Transverse colon (tissue), 4 donors: Measurements from ENCODE around the gene PLCXD1. TPM values are rescaled to one million over a fixed set of nuclear protein-coding genes. Genes with fewer than 3 reads are reported as not detected.

ENCODE experiments used
- DNase-seq: peaks from one replicate; pipeline ENCODE4 v3.0.0-alpha.2; 2019
- H3K27ac ChIP-seq, 4 donors: fragments of 200-600 bp; sonication (generic); 2 replicates each; pipeline ENCODE4 v1.5.1; 2016 to 2018; ENCODE audit warnings: inconsistent platforms in 4 of 4
- H3K27me3 ChIP-seq: fragments of 200-600 bp; sonication (generic); 2 replicates; pipeline ENCODE4 v1.5.1; 2017; ENCODE audit warnings: inconsistent platforms
- H3K36me3 ChIP-seq, 4 donors: fragments of 200-600 bp; sonication (generic); 2 replicates each; pipeline ENCODE4 v1.5.1; 2017 to 2019; ENCODE audit warnings: inconsistent platforms in 4 of 4
- H3K4me1 ChIP-seq, 4 donors: fragments of 200-600 bp; sonication (generic); 2 replicates each; pipeline ENCODE4 v1.5.1; 2017 to 2020; ENCODE audit warnings: inconsistent platforms in 4 of 4
- H3K4me3 ChIP-seq, 4 donors: fragments of 200-600 bp; sonication (generic); 1 replicate in 1 of 4; 2 replicates in 3 of 4; pipeline versions ENCODE4 v1.5.1 to v1.6.1; 2017 to 2019; ENCODE audit warnings: inconsistent platforms in 4 of 4
- H3K9me3 ChIP-seq, 2 donors: fragments of 200-600 bp; sonication (generic); 2 replicates each; pipeline ENCODE4 v1.5.1; 2017 to 2019; ENCODE audit warnings: inconsistent platforms in 2 of 2
- CTCF ChIP-seq, 5 experiments: fragments of 200-600 bp in 3 of 5; fragments of 450-650 bp in 2 of 5; sonication (generic) in 3 of 5; IDR thresholded peaks; 1 replicate in 2 of 5; 2 replicates in 3 of 5; pipeline ENCODE4 v1.5.1; 2016 to 2017; ENCODE audit warnings: antibody characterized with exemption in 5 of 5, inconsistent platforms in 3 of 5, mild to moderate bottlenecking in 2 of 5, moderate library complexity in 1 of 5
- EP300 ChIP-seq: sonication (generic); formaldehyde crosslinking; IDR thresholded peaks from one replicate; pipeline ENCODE4 v1.6.1; 2017; ENCODE audit warnings: antibody characterized with exemption, low read depth
- POLR2A ChIP-seq: fragments of 450-650 bp; IDR thresholded peaks from one replicate; pipeline ENCODE4 v1.6.1; 2016; ENCODE audit warnings: antibody characterized with exemption, mild to moderate bottlenecking, moderate library complexity
- POLR2AphosphoS5 ChIP-seq, 3 donors: sonication (generic); formaldehyde crosslinking; IDR thresholded peaks; one replicate each; pipeline ENCODE4 v1.6.1; 2016; ENCODE audit warnings: antibody characterized with exemption in 3 of 3
- WGBS, 2 donors: methylation state at CpG; one replicate each; pipeline ENCODE4 v1.1.5; 2018; ENCODE audit warnings: low coverage in 1 of 2; 5-methylcytosine and 5-hydroxymethylcytosine counted together
- in situ Hi-C, 4 donors: fragments of 200-750 bp; cut with MboI; loops; one replicate each; pipeline versions ENCODE4 v1.15.0 to v1.15.1; 2017; ENCODE audit warnings: low sequenced_read_pairs in 3 of 4, low pct_ligation_motif_present in 1 of 4, low pct_unique_long_range_greater_than_20kb in 1 of 4
- intact Hi-C: fragments of 100-400 bp; cut with DNase I; formaldehyde crosslinking; loops from one replicate; pipeline ENCODE4 v1.15.1; 2023; ENCODE audit warnings: low total_unique reads
- total RNA-seq, 4 donors: library from RNA; depleted of rRNA; stranded (reverse); fragments of >200 nt; gene quantifications; one replicate each; pipeline ENCODE4 v1.1.0, GENCODE V29; 2016

PLCXD1 gene
- total RNA-seq, 4 donors from 2014 or later = 3.8 to 21.3 (median 13.8) TPM

DNA sequence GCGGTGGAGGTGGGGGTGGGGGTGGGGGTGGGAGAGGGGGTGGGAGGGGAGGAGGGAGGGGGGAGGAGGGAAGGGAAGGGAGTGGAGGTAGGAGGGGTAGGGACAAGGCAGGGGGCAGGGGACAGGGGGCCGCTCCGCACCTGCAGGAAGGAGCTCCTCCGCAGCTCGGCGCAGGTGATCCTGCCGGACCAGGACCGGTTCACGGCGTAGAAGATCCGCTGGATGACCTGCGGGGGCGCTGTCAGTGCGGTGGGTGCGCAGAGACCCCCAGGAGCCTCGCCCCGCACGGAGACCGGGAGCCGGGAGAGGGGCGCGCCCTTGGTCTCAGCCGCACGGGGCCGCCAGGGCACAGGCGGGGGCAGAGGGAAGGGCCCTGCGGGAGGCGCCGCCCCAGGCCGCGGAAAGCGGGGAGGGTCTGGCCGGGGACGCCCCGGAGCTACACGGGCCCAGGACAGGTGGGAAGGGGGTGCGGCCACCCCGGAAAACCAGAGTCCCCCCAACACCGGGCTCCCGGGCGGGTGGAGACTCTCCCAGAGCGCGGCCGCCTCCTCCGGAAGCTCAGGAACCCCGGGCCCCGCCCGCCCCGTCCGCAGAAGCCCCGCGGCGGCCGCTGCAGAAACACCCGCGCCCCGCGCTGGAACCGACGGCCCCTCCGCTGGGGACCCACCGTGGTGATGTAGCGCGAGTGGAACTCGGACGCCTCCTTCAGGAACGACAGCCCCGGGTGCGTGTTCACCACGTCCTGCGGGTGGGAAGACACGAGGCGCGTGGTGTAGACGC is 65.0 kb downstream of the PLCXD1 start:
- Histone ChIP-seq H3K4me1 (no peaks in the 10 kb centered on the region), H3K4me3 (no peak overlapping the region), H3K27ac (no peak overlapping the region), H3K9me3 (no peaks in the 10 kb centered on the region), H3K27me3 (no peaks in the 10 kb centered on the region), H3K36me3 (no peaks in the 10 kb centered on the region)
- 96 to 100% methylated on average over 1 to 67 of the region's 75 CpGs for WGBS, 2 donors
- in situ Hi-C loops (no loop called here), intact Hi-C loops (no loop called here)
- DNase-seq = no peak
- no peak for TF ChIP-seq CTCF (IDR thresholded peaks at IDR 0.05)
- TF ChIP-seq POLR2AphosphoS5 (IDR thresholded peaks at IDR 0.05) = no peak
- TF ChIP-seq POLR2A = no peak
- TF ChIP-seq EP300 = no peak

GRCh38 chrX:347351-348117 is 66.4 kb downstream of the PLCXD1 start:
- TF ChIP-seq POLR2A (no peak), EP300 (no peak), POLR2AphosphoS5 (IDR thresholded peaks at IDR 0.05) (no peak), CTCF (IDR thresholded peaks at IDR 0.05) (no peak)
- WGBS, 2 donors = 94 to 96% methylated on average over 5 to 39 of the region's 59 CpGs
- Histone ChIP-seq H3K27me3 (no peaks in the 10 kb centered on the region), H3K36me3 (no peaks in the 10 kb centered on the region), H3K9me3 (no peaks in the 10 kb centered on the region), H3K4me1 (no peaks in the 10 kb centered on the region), H3K27ac (no peak overlapping the region), H3K4me3 (no peak overlapping the region)
- no peak for DNase-seq
- intact Hi-C loops = no loop called here
- in situ Hi-C loops = no loop called here

DNA sequence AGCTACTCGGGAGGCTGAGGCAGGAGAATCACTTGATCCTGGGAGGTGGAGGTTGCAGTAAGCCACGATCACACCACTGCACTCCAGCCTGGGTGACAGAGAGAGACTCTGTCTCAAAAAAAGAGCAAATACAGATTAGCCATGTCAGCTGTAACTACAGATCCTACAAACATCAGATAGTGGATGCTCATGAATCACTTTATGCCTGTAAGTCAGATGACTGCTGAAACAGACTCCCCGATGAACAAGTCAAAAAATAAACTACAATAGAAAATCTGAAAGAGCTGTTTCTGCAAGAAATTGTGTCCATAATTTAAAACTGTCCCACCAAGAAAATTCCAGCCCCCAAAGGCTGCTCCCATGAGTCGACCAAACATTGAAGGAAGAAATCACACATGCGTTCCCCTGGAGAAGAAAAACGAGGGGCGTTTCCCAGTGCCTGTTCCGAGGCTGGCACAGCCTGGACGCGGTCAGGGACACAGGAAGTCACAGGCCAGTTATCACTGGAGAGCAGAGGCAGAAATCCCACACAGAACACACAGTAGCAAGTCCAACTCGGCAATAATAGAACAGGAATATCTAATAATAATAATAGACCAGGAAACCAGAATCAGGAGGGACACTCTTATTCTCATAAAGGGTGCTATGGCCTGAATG is 67.4 kb downstream of the PLCXD1 start:
- DNase-seq = no peak
- Histone ChIP-seq H3K9me3 (no peaks in the 10 kb centered on the region), H3K36me3 (no peaks in the 10 kb centered on the region), H3K27me3 (no peaks in the 10 kb centered on the region), H3K4me1 (no peaks in the 10 kb centered on the region), H3K27ac (no peak overlapping the region), H3K4me3 (no peak overlapping the region)
- 86 to 87% methylated on average over 10 to 11 of the region's 11 CpGs for WGBS, 2 donors
- in situ Hi-C loops (no loop called here), intact Hi-C loops (no loop called here)
- TF ChIP-seq POLR2A (no peak), CTCF (IDR thresholded peaks at IDR 0.05) (no peak), EP300 (no peak), POLR2AphosphoS5 (IDR thresholded peaks at IDR 0.05) (no peak)

- Histone ChIP-seq H3K27me3 (no peaks in the 10 kb centered on the region), H3K4me3 (no peak overlapping the region), H3K9me3 (no peaks in the 10 kb centered on the region), H3K36me3 (no peaks in the 10 kb centered on the region), H3K27ac (no peak overlapping the region), H3K4me1 (no peaks in the 10 kb centered on the region)
- 91 to 92% methylated on average over 8 to 18 of the region's 18 CpGs for WGBS, 2 donors
- intact Hi-C loops (no loop called here), in situ Hi-C loops (no loop called here)
- DNase-seq = no peak
- no peak for TF ChIP-seq POLR2AphosphoS5 (IDR thresholded peaks at IDR 0.05)
- TF ChIP-seq CTCF (IDR thresholded peaks at IDR 0.05) = no peak
- no peak for TF ChIP-seq POLR2A
- TF ChIP-seq EP300 = no peak
Measured at GRCh38 chrX:349196-349595, 68.0 kb downstream of the PLCXD1 start.
